Measurements from ENCODE around the gene KCNJ11. TPM values are rescaled to one million over a fixed set of nuclear protein-coding genes. Genes with fewer than 3 reads are reported as not detected.

KCNJ11 gene
- total and polyA plus RNA-seq, 2 of the 8 experiments (the other 6 are each of a cell fraction or from before 2014, with no cell fraction given), result 3.8 to 6.3 TPM

DNA sequence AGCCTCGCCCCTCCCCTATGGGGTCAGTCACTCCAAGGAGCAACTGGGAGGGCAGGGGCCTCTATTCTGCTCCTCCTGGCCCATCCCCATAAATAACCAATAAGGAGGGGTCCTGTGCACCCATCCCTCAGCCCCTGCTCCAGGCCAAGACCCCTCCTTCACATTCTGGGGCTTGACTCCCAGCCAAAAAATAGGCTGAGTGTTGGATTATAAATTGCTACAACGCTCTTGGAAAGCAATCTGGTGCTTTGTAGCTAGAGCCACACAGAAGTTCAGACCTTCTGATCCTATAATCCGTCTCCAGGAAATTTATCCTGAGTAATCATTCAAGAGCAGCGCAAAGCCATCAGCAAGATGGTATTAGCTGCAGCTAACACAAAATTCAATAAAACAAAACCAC, 45.6 kb upstream of the KCNJ11 start:
- H3K23me2 ChIP-seq (ENCODE audit: low read depth, low read length), result no peaks in the 10 kb centered on the region
- H2BK120ac ChIP-seq (replicated peaks; ENCODE audit: low read depth, low read length), result no peak overlapping the region
- POLR2A ChIA-PET (ENCODE audit: partially characterized antibody), result no interaction called here
- FAIRE-seq (no peak), DNase-seq (ENCODE audit: low read depth in 1 of 2, low spot score in 2 of 2) (no peak)
- H3K4me3 ChIP-seq (ENCODE audit: extremely low read depth in 1 of 4, insufficient read depth in 2 of 4, low read depth in 3 of 4, low read length in 4 of 4), result no peak overlapping the region
- H2AFZ ChIP-seq (ENCODE audit: low read length), result no peak overlapping the region
- H2BK5ac ChIP-seq (ENCODE audit: low read depth, low read length), result no peak overlapping the region
- no peak overlapping the region for H3K4me2 ChIP-seq (ENCODE audit: insufficient read depth in 1 of 2, low read depth in 2 of 2, low read length in 2 of 2)
- no peak for TF ChIP-seq ASH2L (IDR thresholded peaks at IDR 0.05; ENCODE audit: low read length)
- TF ChIP-seq HDAC2 (IDR thresholded peaks at IDR 0.05; ENCODE audit: borderline replicate concordance in 1 of 2, low read depth in 2 of 2, low read length in 2 of 2), result no peak
- no peak for TF ChIP-seq RNF2 (IDR thresholded peaks at IDR 0.05; ENCODE audit: borderline replicate concordance, low read depth, low read length, missing control alignments, poor library complexity, severe bottlenecking)
- no peak for TF ChIP-seq RFX5 (IDR thresholded peaks at IDR 0.05; ENCODE audit: borderline replicate concordance, low read depth, low read length)
- no peak for TF ChIP-seq HDAC6 (IDR thresholded peaks at IDR 0.05; ENCODE audit: low read depth, low read length)
- no peak for TF ChIP-seq RXRA (IDR thresholded peaks at IDR 0.05; ENCODE audit: insufficient read depth, low read depth, low read length)
- TF ChIP-seq TAF7 (optimal IDR thresholded peaks at IDR 0.05; ENCODE audit: borderline replicate concordance, low read depth, low read length), result no peak
- TF ChIP-seq, protein P1, sequence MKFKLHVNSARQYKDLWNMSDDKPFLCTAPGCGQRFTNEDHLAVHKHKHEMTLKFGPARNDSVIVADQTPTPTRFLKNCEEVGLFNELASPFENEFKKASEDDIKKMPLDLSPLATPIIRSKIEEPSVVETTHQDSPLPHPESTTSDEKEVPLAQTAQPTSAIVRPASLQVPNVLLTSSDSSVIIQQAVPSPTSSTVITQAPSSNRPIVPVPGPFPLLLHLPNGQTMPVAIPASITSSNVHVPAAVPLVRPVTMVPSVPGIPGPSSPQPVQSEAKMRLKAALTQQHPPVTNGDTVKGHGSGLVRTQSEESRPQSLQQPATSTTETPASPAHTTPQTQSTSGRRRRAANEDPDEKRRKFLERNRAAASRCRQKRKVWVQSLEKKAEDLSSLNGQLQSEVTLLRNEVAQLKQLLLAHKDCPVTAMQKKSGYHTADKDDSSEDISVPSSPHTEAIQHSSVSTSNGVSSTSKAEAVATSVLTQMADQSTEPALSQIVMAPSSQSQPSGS (IDR thresholded peaks at IDR 0.05; ENCODE audit: low read length), result no peak
- TF ChIP-seq NRF1 (IDR thresholded peaks at IDR 0.05; ENCODE audit: low read depth, low read length), result no peak
- no peak for TF ChIP-seq BCL11A (IDR thresholded peaks at IDR 0.05; ENCODE audit: low read depth in 2 of 2, low read length in 2 of 2)
- no peak for TF ChIP-seq EZH2 (IDR thresholded peaks at IDR 0.05; ENCODE audit: low read depth, low read length, severe bottlenecking)
- TF ChIP-seq KDM5A (IDR thresholded peaks at IDR 0.05; ENCODE audit: low read length), result no peak
- no peak overlapping the region for H3K23ac ChIP-seq (ENCODE audit: insufficient read length)
- no peak overlapping the region for H2AK5ac ChIP-seq (ENCODE audit: low read depth, low read length)
- H3K79me1 ChIP-seq (ENCODE audit: low read depth, low read length), result no peaks in the 10 kb centered on the region
- WGBS, 2 experiments (ENCODE audit: extremely low coverage in 1 of 2, insufficient coverage in 1 of 2, insufficient read length in 1 of 2, insufficient replicate concordance in 2 of 2, low coverage in 1 of 2, low lambda C conversion rate in 2 of 2, missing lambda C conversion rate in 1 of 2), result 91% methylated on average over 4 of the region's 4 CpGs; no CpG with 5 or more reads in 1 of the 2 experiments
- no peak overlapping the region for H4K91ac ChIP-seq (replicated peaks; ENCODE audit: insufficient read length, low read length)
- no peak overlapping the region for H3K4ac ChIP-seq (replicated peaks; ENCODE audit: insufficient read length, low read depth, low read length)
- no peak overlapping the region for H4K8ac ChIP-seq (ENCODE audit: extremely low read depth, insufficient read depth, low read length)
- H3K56ac ChIP-seq (replicated peaks; ENCODE audit: insufficient read length, low read depth, low read length), result no peak overlapping the region
- H3K27ac ChIP-seq (ENCODE audit: low read depth, low read length), result no peak overlapping the region
- no peak overlapping the region for H2BK15ac ChIP-seq (ENCODE audit: low read length)
- no peaks in the 10 kb centered on the region for H3K9me3 ChIP-seq (ENCODE audit: insufficient read depth in 2 of 2, low read depth in 1 of 2, low read length in 1 of 2)
- no peak overlapping the region for H2BK12ac ChIP-seq (ENCODE audit: low read depth, low read length)
- no peak overlapping the region for H3K18ac ChIP-seq (ENCODE audit: extremely low read depth, low read length)
- H4K5ac ChIP-seq (ENCODE audit: insufficient read length, low read depth, low read length), result no peak overlapping the region
- CTCF ChIA-PET (ENCODE audit: partially characterized antibody), result interaction anchor here (0.6 to 1.9 kb wide), 10 partner anchors 12 to 94 kb away, joined by 3 to 6 read pairs (median 4); partner anchors contain the start of gene KCNJ11
- H2BK20ac ChIP-seq (ENCODE audit: low read length), result no peak overlapping the region
- no peaks in the 10 kb centered on the region for H3K36me3 ChIP-seq (ENCODE audit: control insufficient read depth in 2 of 4, insufficient read depth in 4 of 4, low read length in 3 of 4)
- H3K27me3 ChIP-seq (replicated peaks in 1 of 4; ENCODE audit: control insufficient read depth in 3 of 4, extremely low read depth in 1 of 4, insufficient read depth in 3 of 4, low read length in 3 of 4), result peaks cover 0 to 13% (median 11%) of the 10 kb centered on the region in 4 experiments; a peak in 5 of 7 replicates
- H3K79me2 ChIP-seq (ENCODE audit: control insufficient read depth in 1 of 2, insufficient read depth in 2 of 2, low read length in 2 of 2), result no peaks in the 10 kb centered on the region
- no peak overlapping the region for H3K9ac ChIP-seq (replicated peaks in 1 of 4; ENCODE audit: extremely low read depth in 1 of 4, low read depth in 3 of 4, low read length in 3 of 4)
- H3K14ac ChIP-seq (ENCODE audit: insufficient read length), result no peak overlapping the region
- peaks cover 0 to 1% (median 0%) of the 10 kb centered on the region in 4 experiments; a peak in 2 of 7 replicates for H3K4me1 ChIP-seq (replicated peaks in 1 of 4; ENCODE audit: control insufficient read depth in 3 of 4, insufficient read depth in 4 of 4, low read length in 3 of 4)
- no peaks in the 10 kb centered on the region for H4K20me1 ChIP-seq (replicated peaks in 1 of 2; ENCODE audit: control insufficient read depth in 1 of 2, insufficient read depth in 2 of 2, low read length in 2 of 2)
